NCI-H146 (cell line): ENCODE results near the gene PDGFC.
"Not testable (repeated sequence)": the region's sequence is repeated elsewhere in the genome, so short reads cannot be mapped to it uniquely, and the experiment has no call there.

Experiments used
- DNase-seq: peaks from one replicate; lab custom pipeline; 2025; lab: John Stamatoyannopoulos, UW

The PDGFC gene

GRCh38 chr4:156901871-156902270, 69.7 kb downstream of the PDGFC start:
- DNase-seq = no peak

- DNase-seq = no peak
Observed at GRCh38 chr4:156898373-156899117, 73.1 kb downstream of the PDGFC start.

DNA sequence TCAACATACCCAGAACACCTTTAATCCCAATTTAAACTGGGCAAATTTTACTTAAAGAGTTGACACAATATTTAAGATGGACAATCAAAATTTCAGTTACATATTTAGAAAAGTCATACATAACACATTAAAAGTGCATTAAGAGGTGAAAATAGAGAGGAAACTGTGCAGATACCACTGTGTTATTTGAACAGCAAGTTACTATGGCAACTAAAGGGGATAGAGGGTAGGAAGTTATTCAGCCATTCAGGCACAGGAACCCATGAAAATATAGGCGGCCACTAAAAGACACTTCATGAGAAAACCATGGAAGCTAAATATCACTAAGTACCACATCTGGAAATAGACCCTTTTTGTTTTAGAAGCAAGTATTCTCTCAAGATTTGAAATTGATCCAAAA, 75.1 kb downstream of the PDGFC start:
- DNase-seq = no peak

GRCh38 chr4:156894234-156894633, 77.4 kb downstream of the PDGFC start:
- no peak for DNase-seq

DNA sequence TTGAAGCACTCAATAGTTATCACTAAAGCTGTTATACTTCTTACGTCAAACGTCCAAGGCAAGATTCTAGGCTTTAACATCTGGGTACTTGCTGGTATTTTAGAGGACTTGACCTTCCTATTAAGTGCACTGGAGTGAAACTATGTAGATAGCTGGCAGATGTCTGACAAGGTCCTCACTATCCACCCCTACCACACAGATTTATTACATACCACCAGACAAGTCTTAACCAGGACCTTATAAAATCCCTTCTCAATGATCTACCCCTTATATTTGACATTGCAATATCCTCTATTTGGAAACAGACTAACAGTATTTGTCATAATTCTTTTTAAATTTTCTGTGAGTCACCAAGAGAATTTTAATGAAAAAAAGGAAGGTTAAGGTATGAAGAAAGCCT, 78.8 kb downstream of the PDGFC start:
- no peak for DNase-seq

GRCh38 chr4:156889616-156890594, 81.7 kb downstream of the PDGFC start:
- no peak for DNase-seq

- DNase-seq = no peak
Observed at GRCh38 chr4:156888762-156889161, 82.8 kb downstream of the PDGFC start.

- DNase-seq = no peak
Observed at GRCh38 chr4:156886481-156886880, 85.1 kb downstream of the PDGFC start.

DNA sequence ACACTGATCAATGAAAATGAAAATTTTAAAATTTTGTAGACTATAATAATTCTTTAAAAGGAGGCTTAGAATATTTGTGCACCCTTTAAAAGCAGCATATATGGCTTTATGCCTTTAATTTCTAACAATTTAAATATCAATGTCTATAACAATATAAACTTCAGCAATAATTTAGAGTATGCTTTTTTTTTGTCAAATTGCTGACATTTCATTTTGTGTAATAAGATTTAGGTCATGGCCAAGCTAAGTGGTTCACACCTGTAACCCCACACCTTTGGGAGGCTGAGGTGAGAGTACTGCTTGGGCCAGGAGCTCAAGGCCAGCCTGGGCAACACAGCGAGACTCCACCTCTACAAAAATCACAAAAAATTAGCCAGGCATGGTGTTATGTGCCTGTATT, 86.2 kb downstream of the PDGFC start:
- DNase-seq = no peak

DNA sequence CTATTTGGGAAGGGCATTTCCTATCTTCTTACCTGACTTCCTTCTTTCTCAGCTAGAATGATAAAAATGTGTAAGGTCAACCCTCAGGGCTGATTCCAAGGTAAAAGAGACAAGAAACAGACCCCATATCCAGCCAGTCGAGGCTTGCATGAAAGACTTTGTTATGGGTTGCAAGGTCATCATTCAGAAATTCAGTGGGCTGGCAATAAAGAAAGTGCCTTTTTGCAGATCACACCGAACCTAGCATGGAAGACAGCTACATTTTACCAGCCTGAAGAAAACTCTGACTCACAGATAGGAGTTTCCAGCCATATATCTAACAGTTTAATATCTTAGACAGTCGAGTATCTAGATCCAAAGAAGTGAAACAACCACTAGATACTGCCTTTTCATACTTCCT, 87.4 kb downstream of the PDGFC start:
- no peak for DNase-seq

DNA sequence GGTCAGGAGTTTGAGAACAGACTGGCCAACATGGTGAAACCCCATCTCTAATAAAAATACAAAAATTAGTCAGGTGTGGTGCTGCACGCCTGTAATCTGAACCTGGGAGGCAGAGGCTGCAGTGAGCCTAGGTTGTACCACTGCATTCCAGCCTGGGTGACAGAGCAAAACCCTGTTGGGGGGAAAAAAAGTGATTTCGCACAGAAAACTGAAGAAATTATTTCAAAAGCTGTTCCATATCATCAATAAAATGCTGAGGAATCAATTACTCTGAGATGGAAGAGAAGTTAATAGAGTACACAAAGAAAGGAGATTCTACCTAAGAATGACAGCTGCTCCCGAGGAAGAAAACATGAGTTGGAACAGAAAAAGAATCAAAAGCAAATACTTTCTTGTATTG, 95.9 kb downstream of the PDGFC start:
- no peak for DNase-seq

- no peak for DNase-seq
Observed at GRCh38 chr4:156875055-156875454, 96.5 kb downstream of the PDGFC start.

DNA sequence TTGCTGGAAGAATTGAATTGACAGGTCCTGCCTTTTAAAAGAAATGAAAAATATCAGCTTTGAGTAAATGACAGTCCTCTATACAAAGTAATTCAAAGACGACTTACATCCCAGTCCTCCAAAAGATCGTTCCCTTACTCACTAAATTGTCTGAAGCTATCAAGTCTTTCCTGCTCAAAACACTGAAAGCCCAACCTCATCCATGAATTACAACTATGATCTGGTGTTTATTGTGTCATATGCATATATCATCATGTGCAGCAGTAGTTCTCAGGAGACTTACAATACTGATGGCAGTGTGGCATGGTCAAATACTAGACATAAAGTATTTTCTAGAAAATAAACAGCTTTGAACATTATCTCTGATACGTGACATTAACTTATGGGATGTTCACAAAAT, 97.8 kb downstream of the PDGFC start:
- no peak for DNase-seq

GRCh38 chr4:156870861-156871260, 100.7 kb downstream of the PDGFC start:
- DNase-seq = no peak

- DNase-seq = no peak
Observed at GRCh38 chr4:156870131-156870530, 101.5 kb downstream of the PDGFC start.

DNA sequence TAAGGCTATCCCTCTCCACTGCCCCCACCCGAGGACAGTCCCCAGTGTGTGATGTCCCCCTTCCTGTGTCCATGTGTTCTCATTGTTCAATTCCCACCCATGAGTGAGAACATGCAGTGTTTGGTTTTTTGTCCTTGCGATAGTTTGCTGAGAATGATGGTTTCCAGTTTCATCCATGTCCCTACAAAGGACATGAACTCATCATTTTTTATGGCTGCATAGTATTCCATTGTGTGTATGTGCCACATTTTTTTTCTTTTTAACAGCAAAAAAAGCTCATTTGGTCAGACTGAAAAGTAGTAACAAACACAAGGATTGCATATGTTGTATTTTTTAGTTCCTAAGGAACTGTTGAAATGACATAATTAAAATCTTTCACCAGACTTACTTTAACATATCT, 105.5 kb downstream of the PDGFC start:
- DNase-seq = not testable (repeated sequence)

DNA sequence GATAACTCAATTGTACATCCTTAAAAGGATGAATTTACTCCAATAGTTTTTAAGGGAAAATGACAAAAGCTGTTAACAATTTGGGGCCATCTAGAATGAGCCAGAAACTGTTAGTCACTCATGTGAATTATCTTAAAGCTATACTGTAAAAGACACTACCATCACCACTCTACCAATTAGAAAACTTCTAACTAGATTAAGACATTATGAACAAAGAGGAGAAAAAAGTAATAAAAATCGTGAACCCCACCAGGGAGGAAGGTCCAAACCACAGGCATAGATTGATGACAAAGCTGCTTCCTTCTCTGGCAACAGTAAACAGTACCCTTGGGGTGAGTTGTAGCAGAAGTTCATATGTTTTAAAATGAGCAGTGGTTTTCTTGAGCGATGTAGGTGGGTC, 106.1 kb downstream of the PDGFC start:
- DNase-seq = no peak

DNA sequence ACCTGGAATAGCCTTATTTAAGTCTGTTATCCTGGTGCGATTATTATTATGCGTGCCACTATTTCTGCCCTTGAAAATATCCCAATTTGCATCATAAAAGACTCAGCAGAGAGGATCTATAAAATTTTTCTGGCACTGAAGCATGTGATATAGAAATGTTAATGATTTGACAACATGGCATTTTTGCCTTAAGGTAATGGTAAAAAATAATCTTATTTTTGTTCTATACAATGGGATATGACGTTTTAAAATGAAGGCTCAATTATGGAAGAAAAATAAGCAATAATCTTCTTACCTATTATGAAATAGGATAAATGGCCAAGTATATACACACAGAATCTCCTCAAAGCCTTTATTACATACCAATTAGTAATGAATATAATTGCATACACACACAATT, 113.5 kb downstream of the PDGFC start:
- DNase-seq = no peak

- DNase-seq = no peak
Observed at GRCh38 chr4:156838761-156839160, 132.8 kb downstream of the PDGFC start.

GRCh38 chr4:156837625-156838345, 133.8 kb downstream of the PDGFC start:
- no peak for DNase-seq

- DNase-seq = no peak
Observed at GRCh38 chr4:156832886-156833285, 138.7 kb downstream of the PDGFC start.

- no peak for DNase-seq
Observed at GRCh38 chr4:156830351-156830750, 141.2 kb downstream of the PDGFC start.
